LHCN-M2 (cell line): Measurements from ENCODE around the gene LRMDA. TPM values are rescaled to one million over a fixed set of nuclear protein-coding genes. Genes with fewer than 3 reads are reported as not detected.

ENCODE experiments used
- DNase-seq: peaks from one replicate; pipeline ENCODE4 v3.0.0-alpha.2; 2012; ENCODE audit warnings: low read depth
- total RNA-seq: library from RNA; depleted of rRNA; stranded (reverse); fragments of >200 nt; gene quantifications from 2 replicates; pipeline ENCODE4 v1.2.3, GENCODE V29; 2014

The LRMDA gene
- total RNA-seq, 1 experiment from 2014 or later: not detected

- DNase-seq: peak; percentile 96
Measured at GRCh38 chr10:75401569-75402485, 29.6 kb upstream of the LRMDA start, which contains the start of gene ZNF503. ZNF503 (minus strand) TSS chr10:75401764; CDS start chr10:75401419, 345 bp downstream.

- DNase-seq: peak; percentile 11
Measured at GRCh38 chr10:75402486-75403143, 28.8 kb upstream of the LRMDA start.

DNA sequence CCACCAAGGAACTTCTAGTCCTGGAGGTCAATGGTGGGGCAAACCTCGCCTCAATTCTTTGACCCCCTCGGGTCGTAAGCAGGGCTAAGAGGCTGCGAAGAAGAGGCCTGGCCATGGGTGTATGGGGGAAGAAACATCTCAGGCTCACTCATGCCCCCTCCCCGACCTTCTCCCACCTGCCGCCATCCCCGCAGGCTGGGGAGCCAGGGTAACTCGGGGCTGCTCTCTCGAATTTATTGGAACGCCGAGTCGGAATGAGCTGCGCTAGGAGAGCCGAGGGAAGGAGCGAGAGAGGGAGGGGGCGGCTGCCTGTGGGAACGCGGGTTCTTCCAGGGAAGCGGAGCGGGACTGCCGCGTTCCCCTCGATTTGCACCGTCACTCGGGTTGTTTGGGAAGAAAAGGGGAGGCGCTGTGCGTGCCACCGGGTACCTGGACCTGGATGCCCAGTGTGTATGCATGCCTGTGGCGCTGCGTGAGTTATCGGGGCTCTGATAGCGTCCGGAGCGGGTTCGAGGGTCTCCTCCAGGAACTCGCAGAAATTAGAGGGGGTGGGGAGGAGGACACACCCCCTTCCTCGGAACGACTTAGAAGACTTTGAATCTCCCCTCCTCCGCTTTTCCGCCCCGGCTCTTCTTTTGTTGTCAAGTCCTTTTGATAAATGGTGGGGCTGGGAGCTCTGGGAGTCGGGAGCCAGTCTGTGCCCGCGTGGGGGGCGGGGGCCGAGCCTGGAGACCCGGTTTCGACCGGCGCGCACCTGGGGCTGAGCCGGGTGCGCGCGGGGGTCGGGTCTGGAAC is 28.1 kb upstream of the LRMDA start:
- DNase-seq: peak; percentile 9

DNA sequence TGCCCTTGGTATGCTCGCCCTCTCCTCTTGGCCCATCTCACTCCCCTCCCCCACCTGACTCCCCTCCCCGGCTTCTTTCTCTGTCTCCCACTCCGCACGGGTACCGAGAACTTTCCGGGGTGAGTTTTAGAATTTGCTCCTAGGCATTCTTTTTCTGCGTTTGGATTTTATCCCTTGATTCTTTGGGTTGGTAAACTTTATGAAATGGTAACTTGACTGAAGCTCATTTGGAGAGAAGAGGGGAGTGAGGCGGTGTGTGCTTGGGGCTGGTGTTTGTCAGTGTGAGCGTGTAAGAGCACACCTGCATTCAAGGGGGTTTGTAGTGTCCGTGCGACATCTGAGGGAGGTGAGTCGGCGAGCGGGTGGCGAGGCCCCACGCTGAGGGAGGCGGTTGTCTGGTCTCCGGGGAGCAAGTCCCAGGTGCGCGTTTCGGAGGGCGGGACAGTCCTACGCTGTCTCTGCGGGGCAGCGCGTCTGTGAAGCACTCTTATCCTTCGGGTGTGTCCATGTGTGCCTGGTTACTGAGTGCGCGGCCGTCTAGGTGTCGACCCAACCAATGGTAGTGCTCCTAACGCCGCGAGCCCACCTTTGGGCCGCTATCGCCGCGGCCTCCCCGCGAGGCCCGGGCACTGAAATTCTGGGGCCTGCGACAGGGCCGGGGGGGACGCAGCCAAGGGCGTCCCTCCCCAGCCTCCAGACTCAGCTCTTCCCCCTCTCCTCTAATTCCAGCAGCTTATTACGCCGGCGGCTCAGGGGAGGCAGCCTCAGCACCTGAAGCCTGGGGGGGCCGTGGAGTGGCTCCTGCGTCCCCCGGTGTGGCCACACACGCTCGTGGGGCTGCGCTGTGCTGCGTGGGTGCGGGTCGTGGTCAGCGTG is 27.2 kb upstream of the LRMDA start:
- DNase-seq: no peak

DNA sequence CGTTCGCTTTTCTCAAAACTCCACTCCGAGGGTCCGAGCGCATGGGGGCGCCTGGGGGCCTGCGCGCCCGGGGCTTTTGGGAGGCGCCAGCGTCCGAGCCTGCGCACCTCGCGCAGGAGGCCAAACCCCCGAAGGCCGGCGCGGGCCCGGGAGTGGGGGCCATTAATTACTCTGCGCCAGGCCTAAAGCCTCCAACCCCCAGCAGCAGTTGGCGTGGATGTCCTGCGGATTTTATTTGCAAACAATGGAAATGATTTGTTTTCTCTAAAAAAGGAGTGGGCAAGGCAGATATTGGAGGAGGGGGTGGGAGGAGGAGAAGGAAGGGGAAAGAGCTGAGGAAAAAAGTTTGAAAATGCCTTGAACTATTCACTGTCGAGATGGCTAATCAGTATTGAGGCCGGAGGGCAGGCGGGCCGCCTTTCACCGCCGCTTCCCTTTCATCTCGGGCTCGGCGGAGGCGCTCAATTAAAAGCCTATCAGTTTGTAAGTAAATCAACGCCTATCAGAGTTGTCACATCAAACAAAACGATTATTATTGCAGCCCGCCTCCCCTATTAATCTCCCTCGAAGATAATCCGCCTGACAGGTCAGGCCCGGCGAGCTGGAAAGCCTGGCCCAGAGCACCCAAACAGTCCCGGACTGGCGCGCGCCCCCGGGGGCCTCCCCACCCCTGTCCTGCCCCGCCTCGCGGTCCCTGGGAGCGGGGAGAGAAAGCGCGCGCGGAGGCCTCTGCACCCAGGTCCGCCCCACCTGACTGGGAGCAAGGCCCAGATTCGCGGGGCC is 26.4 kb upstream of the LRMDA start:
- DNase-seq: no peak

GRCh38 chr10:75405598-75406461 is 25.6 kb upstream of the LRMDA start:
- DNase-seq: no peak

DNA sequence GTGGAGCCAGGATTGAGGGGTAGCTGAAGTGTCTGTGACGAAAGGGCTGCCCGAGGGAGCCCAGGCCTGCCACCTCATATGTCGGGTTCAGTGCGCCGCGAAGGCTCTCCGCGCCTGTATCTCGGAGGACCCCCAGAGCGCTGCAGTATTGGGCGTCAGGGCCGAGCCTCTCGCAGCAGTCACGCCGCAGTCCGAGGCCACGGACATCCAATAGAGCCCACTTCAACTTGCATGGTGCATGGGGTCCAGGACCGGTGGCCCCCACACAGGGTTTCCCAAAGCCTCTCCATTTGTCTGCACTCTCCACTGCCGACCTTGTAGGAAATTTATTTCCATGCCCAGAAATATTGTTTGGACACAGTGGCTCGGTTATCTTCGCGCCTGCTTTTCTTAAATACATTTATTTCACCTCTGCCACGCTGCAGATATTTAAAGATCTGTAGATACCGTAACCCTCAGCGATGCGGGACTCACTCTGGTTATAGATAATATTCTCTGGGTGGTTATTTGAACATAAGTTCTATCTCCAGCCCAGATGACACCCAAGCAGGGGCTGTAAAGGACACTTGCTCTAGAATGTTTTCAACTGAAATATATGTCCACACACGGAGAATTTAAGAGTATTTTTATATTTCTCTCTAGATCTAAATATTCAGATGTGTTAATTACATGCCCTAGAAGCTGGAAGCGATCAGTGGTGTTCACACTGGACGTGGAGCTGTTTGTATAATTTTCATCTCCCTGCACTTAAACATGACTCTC is 24.8 kb upstream of the LRMDA start:
- DNase-seq: no peak

GRCh38 chr10:75407224-75407712 is 24.2 kb upstream of the LRMDA start:
- DNase-seq: no peak

GRCh38 chr10:75407713-75408508 is 23.5 kb upstream of the LRMDA start:
- no peak for DNase-seq

GRCh38 chr10:75408509-75408875 is 22.9 kb upstream of the LRMDA start:
- no peak for DNase-seq

- peak; percentile 33 for DNase-seq
Measured at GRCh38 chr10:75408911-75409885, 22.2 kb upstream of the LRMDA start.

DNA sequence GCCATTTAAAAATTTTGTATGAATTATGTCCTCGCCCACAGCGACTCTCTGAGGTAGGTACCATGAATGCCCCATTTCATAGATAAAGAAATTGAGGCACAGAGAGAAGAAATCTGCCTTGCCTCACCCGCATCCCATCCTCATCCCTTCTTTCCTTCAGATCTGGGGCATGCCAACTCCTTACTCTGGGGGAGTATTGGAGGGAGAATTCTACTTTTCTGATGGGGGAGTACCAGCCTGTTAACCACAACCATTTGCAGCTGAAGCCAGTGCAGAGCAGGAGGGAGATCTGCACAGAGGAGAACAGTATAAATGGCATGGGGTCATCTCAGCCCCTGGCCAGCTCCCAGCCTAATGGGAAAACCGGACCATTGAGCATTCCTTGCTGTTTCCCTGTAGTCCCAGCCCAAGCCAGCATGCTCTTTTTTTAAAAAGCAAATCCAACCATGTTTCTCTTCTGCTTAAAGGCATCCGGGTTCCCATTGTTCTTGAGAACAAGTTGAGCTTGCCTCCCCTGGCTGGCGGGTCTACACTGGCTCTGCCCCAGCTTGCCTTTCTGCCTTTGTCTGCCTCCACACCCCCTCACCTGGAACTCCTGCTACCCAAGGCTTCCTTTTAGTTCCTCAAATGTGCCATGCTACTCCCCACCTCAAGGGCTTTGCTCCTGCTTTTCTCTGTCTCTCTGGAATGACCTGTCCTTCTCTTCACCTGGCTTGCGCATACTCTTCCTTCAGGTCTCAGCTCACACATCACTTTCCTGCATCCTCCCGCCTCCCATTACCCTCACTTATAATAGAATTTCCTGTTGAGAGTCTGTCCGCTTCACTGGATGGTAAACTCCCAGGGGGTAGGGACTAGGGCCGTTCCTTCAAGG is 21.1 kb upstream of the LRMDA start:
- no peak for DNase-seq

DNA sequence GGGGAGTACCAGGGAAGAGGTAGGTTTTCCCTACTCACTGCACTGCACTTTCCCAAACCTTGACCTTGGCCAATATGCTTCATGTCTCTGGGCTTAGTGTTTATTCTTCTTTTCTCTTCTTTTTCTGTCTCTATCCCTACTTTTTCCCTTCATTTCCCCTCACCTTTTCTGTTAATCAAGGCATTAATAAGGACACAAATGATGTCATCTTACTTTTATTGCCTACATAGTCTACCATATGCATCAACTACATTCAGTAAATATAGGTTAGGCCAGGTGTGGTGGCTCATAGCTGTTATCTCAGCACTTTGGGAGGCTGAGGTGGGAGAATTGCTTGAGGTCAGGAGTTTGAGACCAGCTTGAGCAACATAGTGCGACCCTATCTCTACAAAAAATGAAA is 16.9 kb upstream of the LRMDA start:
- no peak for DNase-seq

GRCh38 chr10:75417522-75417927 is 13.9 kb upstream of the LRMDA start:
- DNase-seq: no peak

DNA sequence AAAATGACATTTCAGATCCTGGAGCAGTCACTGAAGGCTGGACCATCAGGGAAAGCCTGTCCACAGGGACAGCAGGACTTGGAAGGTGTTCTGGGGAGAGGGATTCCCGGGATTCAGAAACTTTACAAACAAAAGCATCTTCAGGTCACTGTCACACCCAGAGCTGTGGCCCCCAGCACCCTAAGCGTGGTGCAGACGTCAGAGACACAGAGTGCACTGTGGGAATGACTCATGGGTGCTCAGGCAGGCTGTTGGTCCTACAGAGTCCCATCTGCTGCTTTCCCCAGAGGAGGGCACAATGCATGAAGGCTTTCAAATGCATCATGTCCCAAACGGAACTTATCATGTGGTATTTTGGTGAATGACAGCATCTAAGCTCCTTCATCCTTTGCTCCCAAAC is 13.1 kb upstream of the LRMDA start:
- DNase-seq: no peak
